ENCODE data around the gene LAMC3. TPM values are rescaled to one million over a fixed set of nuclear protein-coding genes. Genes with fewer than 3 reads are reported as not detected.

LAMC3 gene
- 3.0 TPM for total RNA-seq

- no peak for DNase-seq
Observed at GRCh38 chr9:131008909-131009618, at the start of gene LAMC3. Gene LAMC3, plus strand, starts transcription at chr9:131009174. Its CDS starts 41 bp downstream, at chr9:131009215.

- DNase-seq = no peak
Observed at GRCh38 chr9:130959809-130960334, 49.1 kb upstream of the LAMC3 start.

- no peak for DNase-seq
Observed at GRCh38 chr9:130960522-130961378, 48.2 kb upstream of the LAMC3 start.

GRCh38 chr9:130961511-130962300 lies 47.3 kb upstream of the LAMC3 start:
- no peak for DNase-seq

GRCh38 chr9:130962418-130963316 lies 46.3 kb upstream of the LAMC3 start:
- no peak for DNase-seq

- DNase-seq = no peak
Observed at GRCh38 chr9:130963337-130963908, 45.6 kb upstream of the LAMC3 start.

- no peak for DNase-seq
Observed at GRCh38 chr9:130963916-130964315, 45.1 kb upstream of the LAMC3 start.

GRCh38 chr9:130965680-130966079 lies 43.3 kb upstream of the LAMC3 start:
- DNase-seq = no peak

- DNase-seq = no peak
Observed at GRCh38 chr9:130970052-130970451, 38.9 kb upstream of the LAMC3 start.

- DNase-seq = no peak
Observed at GRCh38 chr9:130970855-130971254, 38.1 kb upstream of the LAMC3 start.

- DNase-seq = no peak
Observed at GRCh38 chr9:130971294-130971849, 37.6 kb upstream of the LAMC3 start.

GRCh38 chr9:130972277-130972956 lies 36.6 kb upstream of the LAMC3 start:
- no peak for DNase-seq

- DNase-seq = no peak
Observed at GRCh38 chr9:130972957-130973685, 35.9 kb upstream of the LAMC3 start.

- no peak for DNase-seq
Observed at GRCh38 chr9:130973686-130974281, 35.2 kb upstream of the LAMC3 start.

- no peak for DNase-seq
Observed at GRCh38 chr9:130974697-130975096, 34.3 kb upstream of the LAMC3 start.

GRCh38 chr9:130975156-130975555 lies 33.8 kb upstream of the LAMC3 start:
- DNase-seq = no peak

- no peak for DNase-seq
Observed at GRCh38 chr9:130975932-130976841, 32.8 kb upstream of the LAMC3 start.

GRCh38 chr9:130977811-130978221 lies 31.2 kb upstream of the LAMC3 start:
- DNase-seq = no peak

Measured in occipital lobe (tissue), 2 donors.